Measurements from ENCODE around the gene PLXNA2.

Gene PLXNA2

GRCh38 chr1:208188607-208189006 is 55.6 kb downstream of the PLXNA2 start:
- no peak overlapping the region for H3K4me3 ChIP-seq (replicated peaks; ENCODE audit: low read depth, low read length)
- TF ChIP-seq, protein P1, sequence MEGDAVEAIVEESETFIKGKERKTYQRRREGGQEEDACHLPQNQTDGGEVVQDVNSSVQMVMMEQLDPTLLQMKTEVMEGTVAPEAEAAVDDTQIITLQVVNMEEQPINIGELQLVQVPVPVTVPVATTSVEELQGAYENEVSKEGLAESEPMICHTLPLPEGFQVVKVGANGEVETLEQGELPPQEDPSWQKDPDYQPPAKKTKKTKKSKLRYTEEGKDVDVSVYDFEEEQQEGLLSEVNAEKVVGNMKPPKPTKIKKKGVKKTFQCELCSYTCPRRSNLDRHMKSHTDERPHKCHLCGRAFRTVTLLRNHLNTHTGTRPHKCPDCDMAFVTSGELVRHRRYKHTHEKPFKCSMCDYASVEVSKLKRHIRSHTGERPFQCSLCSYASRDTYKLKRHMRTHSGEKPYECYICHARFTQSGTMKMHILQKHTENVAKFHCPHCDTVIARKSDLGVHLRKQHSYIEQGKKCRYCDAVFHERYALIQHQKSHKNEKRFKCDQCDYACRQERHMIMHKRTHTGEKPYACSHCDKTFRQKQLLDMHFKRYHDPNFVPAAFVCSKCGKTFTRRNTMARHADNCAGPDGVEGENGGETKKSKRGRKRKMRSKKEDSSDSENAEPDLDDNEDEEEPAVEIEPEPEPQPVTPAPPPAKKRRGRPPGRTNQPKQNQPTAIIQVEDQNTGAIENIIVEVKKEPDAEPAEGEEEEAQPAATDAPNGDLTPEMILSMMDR (IDR thresholded peaks at IDR 0.05; ENCODE audit: low read length, missing control alignments), result no peak
- DNase-seq (ENCODE audit: low read depth), result no peak

DNA sequence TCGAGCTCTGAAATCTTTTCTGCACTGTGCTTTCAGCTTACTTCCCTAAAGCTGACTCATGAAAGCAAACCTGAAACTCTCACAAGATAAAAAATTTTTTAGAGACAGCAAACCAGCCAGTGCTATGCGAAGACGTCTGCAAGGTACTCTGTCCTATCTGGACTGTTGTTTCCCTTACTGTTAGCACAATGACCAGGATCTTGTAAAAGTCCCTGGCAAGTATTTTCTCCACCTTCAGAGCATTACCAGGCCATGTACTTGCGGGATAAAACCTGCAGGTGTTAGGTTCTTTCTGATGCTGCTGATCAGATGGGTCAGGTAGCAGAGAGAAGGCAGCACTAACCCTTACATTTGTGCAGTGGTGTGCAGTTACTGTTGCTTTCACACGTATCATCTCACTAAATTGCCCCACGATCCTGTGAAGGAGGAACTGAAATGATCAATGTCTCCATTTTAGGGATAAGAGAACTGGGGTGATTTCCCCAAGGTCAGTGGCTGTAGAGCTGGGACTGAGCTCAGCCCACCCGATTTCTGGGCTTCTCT is 56.6 kb downstream of the PLXNA2 start:
- TF ChIP-seq, protein P1 (IDR thresholded peaks at IDR 0.05; ENCODE audit: low read length, missing control alignments), result no peak
- DNase-seq (ENCODE audit: low read depth), result no peak

GRCh38 chr1:208185801-208186231 is 58.4 kb downstream of the PLXNA2 start:
- DNase-seq (ENCODE audit: low read depth), result no peak
- TF ChIP-seq, protein P1 (IDR thresholded peaks at IDR 0.05; ENCODE audit: low read length, missing control alignments), result no peak

More for the DNA sequence above, 56.6 kb downstream of the PLXNA2 start:
- no peak overlapping the region for H3K4me3 ChIP-seq (replicated peaks; ENCODE audit: low read depth, low read length)

GRCh38 chr1:208184966-208185654 is 59.1 kb downstream of the PLXNA2 start:
- peak; percentile 49 for DNase-seq (ENCODE audit: low read depth)
- TF ChIP-seq, protein P1 (IDR thresholded peaks at IDR 0.05; ENCODE audit: low read length, missing control alignments), result no peak
- H3K4me3 ChIP-seq (replicated peaks; ENCODE audit: low read depth, low read length), result no peak overlapping the region

More at GRCh38 chr1:208185801-208186231, 58.4 kb downstream of the PLXNA2 start:
- no peak overlapping the region for H3K4me3 ChIP-seq (replicated peaks; ENCODE audit: low read depth, low read length)

DNA sequence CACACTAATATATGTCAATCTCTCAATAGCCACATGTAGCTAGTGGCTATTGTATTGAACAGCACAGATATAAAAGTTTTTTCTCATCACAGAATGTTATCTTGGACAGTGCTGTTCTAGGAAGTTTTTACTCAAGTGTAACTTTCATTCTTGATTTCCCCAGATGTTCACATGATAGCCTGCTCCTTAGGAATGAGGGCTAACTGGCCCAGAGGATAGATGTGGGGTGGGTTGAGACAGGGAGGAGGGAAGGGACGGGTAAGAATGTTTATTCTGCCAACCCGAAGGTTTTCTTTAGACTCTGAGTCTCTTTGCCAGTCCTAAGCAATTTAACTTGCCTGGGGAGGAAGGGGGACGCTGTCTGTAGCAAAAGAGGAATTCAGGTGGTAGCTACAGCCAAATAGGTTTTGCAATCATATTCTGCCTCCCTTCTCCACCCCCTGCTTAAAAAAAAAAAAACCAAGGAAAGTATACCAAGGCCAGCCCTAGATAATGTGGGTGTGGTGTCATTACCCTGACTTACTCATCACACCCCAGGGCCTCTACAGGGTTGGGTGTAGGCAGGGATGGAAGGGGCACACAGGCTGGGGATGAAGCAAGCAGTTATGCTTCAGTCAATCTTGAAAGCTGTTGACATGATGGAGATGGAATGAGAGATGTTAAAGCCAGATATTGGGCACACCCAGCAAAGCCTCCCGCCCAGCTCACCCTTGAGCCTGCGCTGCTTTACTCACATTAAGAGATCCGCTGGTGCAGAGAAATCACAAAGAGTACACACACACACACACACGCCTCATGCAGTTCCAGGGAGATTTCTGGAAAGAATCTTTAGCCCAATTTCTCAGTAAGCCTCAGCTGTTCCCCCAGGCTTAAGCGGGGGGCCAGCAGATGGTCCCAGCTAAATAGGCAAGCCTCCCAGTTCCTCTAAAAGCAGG is 59.9 kb downstream of the PLXNA2 start:
- no peak overlapping the region for H3K4me3 ChIP-seq (replicated peaks; ENCODE audit: low read depth, low read length)
- TF ChIP-seq, protein P1 (IDR thresholded peaks at IDR 0.05; ENCODE audit: low read length, missing control alignments), result no peak
- DNase-seq (ENCODE audit: low read depth), result peak; percentile 83

GRCh38 chr1:208182880-208183645 is 61.1 kb downstream of the PLXNA2 start:
- DNase-seq (ENCODE audit: low read depth), result no peak
- TF ChIP-seq, protein P1 (IDR thresholded peaks at IDR 0.05; ENCODE audit: low read length, missing control alignments), result no peak
- H3K4me3 ChIP-seq (replicated peaks; ENCODE audit: low read depth, low read length), result no peak overlapping the region
